Adipose tissue (tissue), 3 donors: ENCODE measurements around the gene ACVR2B. TPM values are rescaled to one million over a fixed set of nuclear protein-coding genes. Genes with fewer than 3 reads are reported as not detected.

Source experiments
- H3K27ac ChIP-seq: one replicate; pipeline ENCODE4 v1.5.1; 2013; ENCODE audit warnings: low read depth, low read length
- WGBS, 3 donors: extraction: QIAGEN DNeasy Blood & Tissue Kit; methylation state at CpG; one replicate each; pipeline ENCODE4 v1.1.7; 2013; 5-methylcytosine and 5-hydroxymethylcytosine counted together
- polyA plus RNA-seq, 3 donors: library from polyadenylated mRNA; stranded (reverse); fragments of 200-250 nt; gene quantifications; one replicate each; pipeline ENCODE4 v1.2.3, GENCODE V29; 2013
- donor health status: healthy with polysubstance abuse.
- donor health status: Bipolar disorder and iron deficiency.
- donor health status: healthy.

Gene ACVR2B
- polyA plus RNA-seq, 3 donors, result 0.45 to 1.3 (median 0.56) TPM

GRCh38 chr3:38511546-38511945 is 57.9 kb downstream of the ACVR2B start:
- 45 to 87% (median 87%) methylated on average over 3 of the region's 3 CpGs for WGBS, 3 donors
- no peak overlapping the region for H3K27ac ChIP-seq

GRCh38 chr3:38515367-38515766 is 61.7 kb downstream of the ACVR2B start:
- H3K27ac ChIP-seq, result no peak overlapping the region
- 94 to 99% (median 95%) methylated on average over 7 of the region's 7 CpGs for WGBS, 3 donors

- 2 to 97% (median 2%) methylated on average over 1 of the region's 1 CpG for WGBS, 3 donors
These were observed 63.0 kb downstream of the ACVR2B start for GRCh38 chr3:38516669-38517068.

GRCh38 chr3:38519000-38519399 is 65.3 kb downstream of the ACVR2B start:
- no peak overlapping the region for H3K27ac ChIP-seq
- WGBS, 3 donors, result 69 to 85% (median 70%) methylated on average over 1 of the region's 1 CpG

More at GRCh38 chr3:38516669-38517068, 63.0 kb downstream of the ACVR2B start:
- no peak overlapping the region for H3K27ac ChIP-seq

GRCh38 chr3:38519651-38520050 is 66.0 kb downstream of the ACVR2B start:
- no peak overlapping the region for H3K27ac ChIP-seq
- 41 to 57% (median 48%) methylated on average over 5 of the region's 5 CpGs for WGBS, 3 donors

GRCh38 chr3:38521391-38521987 is 67.8 kb downstream of the ACVR2B start:
- 2 to 4% (median 3%) methylated on average over 5 of the region's 5 CpGs for WGBS, 3 donors
- H3K27ac ChIP-seq, result no peak overlapping the region

GRCh38 chr3:38522002-38522401 is 68.3 kb downstream of the ACVR2B start:
- WGBS, 3 donors, result 85 to 96% (median 94%) methylated on average over 6 of the region's 6 CpGs
- no peak overlapping the region for H3K27ac ChIP-seq

- 94 to 95% (median 95%) methylated on average over 5 of the region's 5 CpGs for WGBS, 3 donors
These were observed 70.5 kb downstream of the ACVR2B start for GRCh38 chr3:38524141-38524739.

GRCh38 chr3:38526792-38527191 is 73.1 kb downstream of the ACVR2B start:
- 96 to 100% (median 98%) methylated on average over 14 of the region's 14 CpGs for WGBS, 3 donors
- no peak overlapping the region for H3K27ac ChIP-seq

More at GRCh38 chr3:38524141-38524739, 70.5 kb downstream of the ACVR2B start:
- H3K27ac ChIP-seq, result no peak overlapping the region

- WGBS, 3 donors, result 76 to 100% (median 80%) methylated on average over 1 of the region's 1 CpG
- no peak overlapping the region for H3K27ac ChIP-seq
These were observed 74.8 kb downstream of the ACVR2B start for GRCh38 chr3:38528457-38528856.

- no peak overlapping the region for H3K27ac ChIP-seq
- WGBS, 3 donors, result 55 to 75% (median 65%) methylated on average over 3 of the region's 3 CpGs
These were observed 78.8 kb downstream of the ACVR2B start for GRCh38 chr3:38532529-38532928.

GRCh38 chr3:38533285-38533976 is 79.7 kb downstream of the ACVR2B start:
- 79 to 87% (median 83%) methylated on average over 13 of the region's 13 CpGs for WGBS, 3 donors
- no peak overlapping the region for H3K27ac ChIP-seq

GRCh38 chr3:38534180-38534579 is 80.5 kb downstream of the ACVR2B start:
- H3K27ac ChIP-seq, result no peak overlapping the region
- 94 to 99% (median 99%) methylated on average over 2 of the region's 2 CpGs for WGBS, 3 donors

GRCh38 chr3:38534604-38535003 is 80.9 kb downstream of the ACVR2B start:
- no peak overlapping the region for H3K27ac ChIP-seq
- WGBS, 3 donors, result 97 to 98% (median 97%) methylated on average over 7 of the region's 7 CpGs

GRCh38 chr3:38536671-38537070 is 83.0 kb downstream of the ACVR2B start:
- no peak overlapping the region for H3K27ac ChIP-seq
- WGBS, 3 donors, result 72 to 84% (median 83%) methylated on average over 3 of the region's 3 CpGs

- 76 to 82% (median 81%) methylated on average over 8 of the region's 8 CpGs for WGBS, 3 donors
- no peak overlapping the region for H3K27ac ChIP-seq
These were observed 85.2 kb downstream of the ACVR2B start for GRCh38 chr3:38538773-38539353.

GRCh38 chr3:38541806-38542205 is 88.1 kb downstream of the ACVR2B start:
- no peak overlapping the region for H3K27ac ChIP-seq
- WGBS, 3 donors, result 69 to 86% (median 76%) methylated on average over 9 of the region's 9 CpGs
